SJSA1 (cell line): ENCODE results near the gene NT5C1B. TPM values are rescaled to one million over a fixed set of nuclear protein-coding genes. Genes with fewer than 3 reads are reported as not detected.

Experiments used
- DNase-seq, 2 experiments: peaks; one replicate each; pipeline ENCODE4 v3.0.0-alpha.2; 2015 to 2020; ENCODE audit warnings: low spot score in 2 of 2, low read depth in 1 of 2
- H3K27ac ChIP-seq: fragments of 250-450 bp; sonication (Bioruptor Pico); 2 replicates; pipeline ENCODE4 v1.5.1; 2020; ENCODE audit warnings: mild to moderate bottlenecking, moderate library complexity
- H3K27me3 ChIP-seq: fragments of 250-450 bp; sonication (Bioruptor Pico); replicated peaks from 2 replicates; pipeline ENCODE4 v1.5.1; 2020; ENCODE audit warnings: mild to moderate bottlenecking, moderate library complexity
- H3K36me3 ChIP-seq: fragments of 250-450 bp; sonication (Bioruptor Pico); 2 replicates; pipeline ENCODE4 v1.5.1; 2020; ENCODE audit warnings: mild to moderate bottlenecking
- H3K4me1 ChIP-seq: fragments of 250-450 bp; sonication (Bioruptor Pico); replicated peaks from 2 replicates; pipeline ENCODE4 v1.6.1; 2021; ENCODE audit warnings: mild to moderate bottlenecking
- H3K4me3 ChIP-seq: fragments of 250-450 bp; sonication (Bioruptor Pico); 2 replicates; pipeline ENCODE4 v1.5.1; 2020; ENCODE audit warnings: mild to moderate bottlenecking
- H3K9me3 ChIP-seq: fragments of 250-450 bp; sonication (Bioruptor Pico); replicated peaks from 2 replicates; pipeline ENCODE4 v1.5.1; 2020; ENCODE audit warnings: mild to moderate bottlenecking
- total RNA-seq: library from RNA; depleted of rRNA; stranded (reverse); fragments of >200 nt; shearing (Covaris generic); gene quantifications from 2 replicates; pipeline ENCODE4 v1.2.3, GENCODE V29; 2014

Gene NT5C1B
- total RNA-seq, 1 experiment from 2014 or later = not detected

GRCh38 chr2:18592372-18592771, 3.0 kb upstream of the NT5C1B start:
- Histone ChIP-seq H3K9me3 (no peaks in the 10 kb centered on the region), H3K36me3 (no peaks in the 10 kb centered on the region), H3K4me3 (no peak overlapping the region), H3K27me3 (no peaks in the 10 kb centered on the region), H3K27ac (no peak overlapping the region), H3K4me1 (no peaks in the 10 kb centered on the region)
- DNase-seq = no peak

GRCh38 chr2:18588802-18589201, 567 bp downstream of the NT5C1B start:
- no peak for DNase-seq

GRCh38 chr2:18588049-18588448, 1.3 kb downstream of the NT5C1B start:
- Histone ChIP-seq H3K9me3 (no peaks in the 10 kb centered on the region), H3K4me3 (no peak overlapping the region), H3K27ac (no peak overlapping the region), H3K36me3 (no peaks in the 10 kb centered on the region), H3K4me1 (no peaks in the 10 kb centered on the region), H3K27me3 (no peaks in the 10 kb centered on the region)
- no peak for DNase-seq

More at GRCh38 chr2:18588802-18589201, 567 bp downstream of the NT5C1B start:
- Histone ChIP-seq H3K36me3 (no peaks in the 10 kb centered on the region), H3K27me3 (no peaks in the 10 kb centered on the region), H3K27ac (no peak overlapping the region), H3K9me3 (no peaks in the 10 kb centered on the region), H3K4me1 (no peaks in the 10 kb centered on the region), H3K4me3 (no peak overlapping the region)

- no peaks in the 10 kb centered on the region for H3K27me3 ChIP-seq
- no peak overlapping the region for H3K4me3 ChIP-seq
- H3K4me1 ChIP-seq = no peaks in the 10 kb centered on the region
- H3K9me3 ChIP-seq = no peaks in the 10 kb centered on the region
- H3K36me3 ChIP-seq = no peaks in the 10 kb centered on the region
- no peak overlapping the region for H3K27ac ChIP-seq
- DNase-seq = no peak
Observed at GRCh38 chr2:18585526-18585925, 3.8 kb downstream of the NT5C1B start.

- Histone ChIP-seq H3K9me3 (no peaks in the 10 kb centered on the region), H3K4me3 (no peak overlapping the region), H3K4me1 (no peaks in the 10 kb centered on the region), H3K27me3 (no peaks in the 10 kb centered on the region), H3K27ac (no peak overlapping the region), H3K36me3 (no peaks in the 10 kb centered on the region)
- DNase-seq = no peak
Observed at GRCh38 chr2:18584608-18584954, 4.8 kb downstream of the NT5C1B start.

- H3K4me3 ChIP-seq = no peak overlapping the region
- H3K27ac ChIP-seq = no peak overlapping the region
- H3K27me3 ChIP-seq = no peaks in the 10 kb centered on the region
- H3K9me3 ChIP-seq = no peaks in the 10 kb centered on the region
- DNase-seq = no peak
- H3K36me3 ChIP-seq = no peaks in the 10 kb centered on the region
- no peaks in the 10 kb centered on the region for H3K4me1 ChIP-seq
Observed at GRCh38 chr2:18583905-18584607, 5.3 kb downstream of the NT5C1B start.

- Histone ChIP-seq H3K4me1 (no peaks in the 10 kb centered on the region), H3K27ac (no peak overlapping the region), H3K9me3 (no peaks in the 10 kb centered on the region), H3K4me3 (no peak overlapping the region), H3K27me3 (no peaks in the 10 kb centered on the region), H3K36me3 (no peaks in the 10 kb centered on the region)
- no peak for DNase-seq
Observed at GRCh38 chr2:18580606-18581005, 8.8 kb downstream of the NT5C1B start.

- no peak for DNase-seq
- Histone ChIP-seq H3K9me3 (no peaks in the 10 kb centered on the region), H3K4me3 (no peak overlapping the region), H3K27ac (no peak overlapping the region), H3K27me3 (no peaks in the 10 kb centered on the region), H3K4me1 (no peaks in the 10 kb centered on the region), H3K36me3 (no peaks in the 10 kb centered on the region)
Observed at GRCh38 chr2:18578033-18578432, 11.3 kb downstream of the NT5C1B start.

GRCh38 chr2:18566145-18566769, 23.1 kb downstream of the NT5C1B start:
- H3K4me1 ChIP-seq = no peaks in the 10 kb centered on the region; the same call in 1 of the 2 replicates
- H3K4me3 ChIP-seq = no peak overlapping the region
- no peak for DNase-seq
- H3K27me3 ChIP-seq = no peaks in the 10 kb centered on the region
- no peaks in the 10 kb centered on the region; the same call in 1 of the 2 replicates for H3K9me3 ChIP-seq
- no peaks in the 10 kb centered on the region for H3K36me3 ChIP-seq
- no peak overlapping the region for H3K27ac ChIP-seq

GRCh38 chr2:18560797-18561085, 28.6 kb downstream of the NT5C1B start:
- Histone ChIP-seq H3K27me3 (no peaks in the 10 kb centered on the region), H3K36me3 (peaks cover 13% of the 10 kb centered on the region), H3K4me3 (peak overlapping the region; percentile 92), H3K9me3 (no peaks in the 10 kb centered on the region; the same call in 1 of the 2 replicates), H3K4me1 (peaks cover 10% of the 10 kb centered on the region), H3K27ac (no peak overlapping the region)
- DNase-seq = no peak

- H3K4me1 ChIP-seq = peaks cover 10% of the 10 kb centered on the region
- peak within 1 kb of the TSS; percentile 92 for H3K4me3 ChIP-seq
- no peaks in the 10 kb centered on the region; the same call in 1 of the 2 replicates for H3K9me3 ChIP-seq
- DNase-seq = peak; percentile 85 to 91
- peaks cover 19% of the 10 kb centered on the region for H3K36me3 ChIP-seq
- peak within 1 kb of the TSS; percentile 58 for H3K27ac ChIP-seq
- no peaks in the 10 kb centered on the region for H3K27me3 ChIP-seq
Observed at GRCh38 chr2:18560031-18560796, 29.2 kb downstream of the NT5C1B start, which contains the start of gene RDH14. RDH14 (minus strand) TSS chr2:18560653; CDS start chr2:18560572, 81 bp downstream.

- no peaks in the 10 kb centered on the region; the same call in 1 of the 2 replicates for H3K9me3 ChIP-seq
- H3K27ac ChIP-seq = peak overlapping the region; percentile 58
- H3K36me3 ChIP-seq = peaks cover 25% of the 10 kb centered on the region
- H3K27me3 ChIP-seq = no peaks in the 10 kb centered on the region
- H3K4me3 ChIP-seq = peak overlapping the region; percentile 92
- DNase-seq = peak in 1 of 2 experiments; percentile 50
- peaks cover 10% of the 10 kb centered on the region for H3K4me1 ChIP-seq
Observed at GRCh38 chr2:18559531-18560030, 29.8 kb downstream of the NT5C1B start.

- no peak overlapping the region for H3K27ac ChIP-seq
- H3K9me3 ChIP-seq = no peaks in the 10 kb centered on the region
- H3K4me3 ChIP-seq = no peak overlapping the region
- peaks cover 10% of the 10 kb centered on the region for H3K4me1 ChIP-seq
- no peaks in the 10 kb centered on the region for H3K27me3 ChIP-seq
- no peak for DNase-seq
- peaks cover 29% of the 10 kb centered on the region for H3K36me3 ChIP-seq
Observed at GRCh38 chr2:18558458-18558857, 30.9 kb downstream of the NT5C1B start.

GRCh38 chr2:18557121-18557520, 32.2 kb downstream of the NT5C1B start:
- Histone ChIP-seq H3K9me3 (no peaks in the 10 kb centered on the region), H3K4me1 (peaks cover 10% of the 10 kb centered on the region), H3K27me3 (no peaks in the 10 kb centered on the region), H3K27ac (no peak overlapping the region), H3K4me3 (no peak overlapping the region), H3K36me3 (peaks cover 37% of the 10 kb centered on the region)
- DNase-seq = no peak
